ENCODE data around the gene VTI1A. TPM values are rescaled to one million over a fixed set of nuclear protein-coding genes. Genes with fewer than 3 reads are reported as not detected.

Gene VTI1A
- total and polyA plus RNA-seq, 9 donors, result 7.8 to 48.2 (median 20.0) TPM

GRCh38 chr10:112490545-112490944 lies 43.5 kb downstream of the VTI1A start:
- Histone ChIP-seq H3K27ac (no peak overlapping the region), H3K4me3 (no peak overlapping the region), H3K4me1 (ENCODE audit: insufficient read depth) (no peaks in the 10 kb centered on the region), H3K27me3 (no peaks in the 10 kb centered on the region), H3K9me3 (no peaks in the 10 kb centered on the region), H3K36me3 (no peaks in the 10 kb centered on the region)
- 63 to 65% (median 64%) methylated on average over 2 of the region's 2 CpGs for WGBS, 3 donors
- intact Hi-C loops (cut with DNase I), result no loop called here
- TF ChIP-seq POLR2A (IDR thresholded peaks at IDR 0.05) (no peak), EP300 (IDR thresholded peaks at IDR 0.05) (no peak), CTCF (IDR thresholded peaks at IDR 0.05) (no peak)
- no peak for DNase-seq

- intact Hi-C loops (cut with DNase I), result no loop called here
- no peak overlapping the region for H3K4me3 ChIP-seq
Observed at GRCh38 chr10:112491144-112491543, 44.1 kb downstream of the VTI1A start.

GRCh38 chr10:112492736-112493135 lies 45.7 kb downstream of the VTI1A start:
- TF ChIP-seq POLR2A (IDR thresholded peaks at IDR 0.05) (no peak), EP300 (IDR thresholded peaks at IDR 0.05) (no peak)
- WGBS, 3 donors, result 94 to 99% (median 97%) methylated on average over 6 of the region's 6 CpGs
- H3K36me3 ChIP-seq, result no peaks in the 10 kb centered on the region
- intact Hi-C loops (cut with DNase I), result no loop called here
- no peaks in the 10 kb centered on the region for H3K27me3 ChIP-seq
- no peak for DNase-seq
- H3K4me1 ChIP-seq (ENCODE audit: insufficient read depth), result no peaks in the 10 kb centered on the region
- no peak overlapping the region for H3K4me3 ChIP-seq
- H3K9me3 ChIP-seq, result no peaks in the 10 kb centered on the region
- no peak overlapping the region for H3K27ac ChIP-seq

More at GRCh38 chr10:112491144-112491543, 44.1 kb downstream of the VTI1A start:
- H3K27me3 ChIP-seq, result no peaks in the 10 kb centered on the region
- H3K36me3 ChIP-seq, result no peaks in the 10 kb centered on the region
- no peak overlapping the region for H3K27ac ChIP-seq
- no peaks in the 10 kb centered on the region for H3K4me1 ChIP-seq (ENCODE audit: insufficient read depth)
- no peaks in the 10 kb centered on the region for H3K9me3 ChIP-seq
- TF ChIP-seq EP300 (IDR thresholded peaks at IDR 0.05), result no peak
- TF ChIP-seq POLR2A (IDR thresholded peaks at IDR 0.05), result no peak
- TF ChIP-seq CTCF (IDR thresholded peaks at IDR 0.05), result no peak
- DNase-seq, result no peak

DNA sequence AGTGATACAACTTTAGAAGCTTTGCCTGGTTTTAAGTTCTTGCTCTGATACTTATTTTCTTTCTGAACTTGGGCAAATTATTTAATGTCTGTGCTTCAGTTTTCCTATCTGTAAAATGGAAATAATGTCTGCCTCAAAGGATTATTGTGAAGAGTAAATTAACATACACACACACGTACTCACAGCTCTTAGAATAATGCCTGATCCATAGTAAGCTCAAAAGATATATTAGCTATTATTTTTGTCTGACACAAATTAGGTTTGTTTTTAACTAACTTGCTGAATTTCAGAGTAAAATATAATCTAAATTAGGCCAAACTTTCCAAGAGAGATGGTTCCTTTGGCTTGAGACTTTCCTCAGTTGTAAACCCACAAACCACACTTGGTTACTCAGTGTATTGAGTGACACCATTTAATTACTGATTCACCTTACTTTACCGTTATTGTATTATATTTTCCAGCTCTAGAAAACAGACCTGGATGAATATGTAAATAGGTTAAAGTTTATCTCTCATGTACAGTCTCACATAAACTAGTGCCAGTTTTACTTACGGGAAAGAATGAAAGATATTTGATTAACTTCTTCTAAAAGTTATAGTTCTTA lies 50.4 kb downstream of the VTI1A start:
- WGBS, 3 donors, result 89 to 91% (median 90%) methylated on average over 3 of the region's 3 CpGs

More for the DNA sequence above, 50.4 kb downstream of the VTI1A start:
- H3K27me3 ChIP-seq, result no peaks in the 10 kb centered on the region
- no peak overlapping the region for H3K27ac ChIP-seq
- no peak overlapping the region for H3K4me3 ChIP-seq
- intact Hi-C loops (cut with DNase I), result no loop called here
- no peaks in the 10 kb centered on the region for H3K4me1 ChIP-seq (ENCODE audit: insufficient read depth)
- H3K9me3 ChIP-seq, result no peaks in the 10 kb centered on the region
- DNase-seq, result no peak
- no peak for TF ChIP-seq EP300 (IDR thresholded peaks at IDR 0.05)
- TF ChIP-seq POLR2A (IDR thresholded peaks at IDR 0.05), result no peak
- TF ChIP-seq CTCF (IDR thresholded peaks at IDR 0.05), result no peak
- H3K36me3 ChIP-seq, result no peaks in the 10 kb centered on the region

Measured in ovary (tissue), 9 donors.